ENCODE results near the gene ONECUT3.

DNA sequence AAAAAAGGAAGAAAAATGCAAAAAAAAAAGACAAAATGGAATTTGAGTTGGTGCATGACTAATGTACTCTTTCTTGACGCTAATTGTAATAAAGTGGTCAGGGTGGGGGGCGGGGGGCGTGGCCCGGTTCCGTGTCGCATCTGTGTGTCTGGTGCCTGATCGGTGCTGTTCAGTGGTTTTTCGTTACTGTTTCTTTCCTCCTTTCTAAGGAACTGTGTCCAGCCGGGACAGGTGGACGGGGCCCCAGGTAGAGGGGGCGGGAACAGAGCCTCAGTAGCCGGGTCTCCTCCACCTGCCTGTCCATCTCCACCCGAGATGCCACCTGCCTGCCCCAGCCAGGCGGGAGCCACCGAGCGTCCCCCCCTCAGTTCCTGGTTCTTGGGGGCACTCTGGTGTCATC lies 26.3 kb downstream of the ONECUT3 start:
- TF ChIP-seq, protein P1, sequence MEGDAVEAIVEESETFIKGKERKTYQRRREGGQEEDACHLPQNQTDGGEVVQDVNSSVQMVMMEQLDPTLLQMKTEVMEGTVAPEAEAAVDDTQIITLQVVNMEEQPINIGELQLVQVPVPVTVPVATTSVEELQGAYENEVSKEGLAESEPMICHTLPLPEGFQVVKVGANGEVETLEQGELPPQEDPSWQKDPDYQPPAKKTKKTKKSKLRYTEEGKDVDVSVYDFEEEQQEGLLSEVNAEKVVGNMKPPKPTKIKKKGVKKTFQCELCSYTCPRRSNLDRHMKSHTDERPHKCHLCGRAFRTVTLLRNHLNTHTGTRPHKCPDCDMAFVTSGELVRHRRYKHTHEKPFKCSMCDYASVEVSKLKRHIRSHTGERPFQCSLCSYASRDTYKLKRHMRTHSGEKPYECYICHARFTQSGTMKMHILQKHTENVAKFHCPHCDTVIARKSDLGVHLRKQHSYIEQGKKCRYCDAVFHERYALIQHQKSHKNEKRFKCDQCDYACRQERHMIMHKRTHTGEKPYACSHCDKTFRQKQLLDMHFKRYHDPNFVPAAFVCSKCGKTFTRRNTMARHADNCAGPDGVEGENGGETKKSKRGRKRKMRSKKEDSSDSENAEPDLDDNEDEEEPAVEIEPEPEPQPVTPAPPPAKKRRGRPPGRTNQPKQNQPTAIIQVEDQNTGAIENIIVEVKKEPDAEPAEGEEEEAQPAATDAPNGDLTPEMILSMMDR (IDR thresholded peaks at IDR 0.05): no peak
- TF ChIP-seq POLR2A (IDR thresholded peaks at IDR 0.05): no peak
